ENCODE measurements around the gene PLXNA4. TPM values are rescaled to one million over a fixed set of nuclear protein-coding genes. Genes with fewer than 3 reads are reported as not detected.

PLXNA4 gene
- total and polyA plus RNA-seq, 2 experiments from 2014 or later, result 0.08 to 0.80 TPM

DNA sequence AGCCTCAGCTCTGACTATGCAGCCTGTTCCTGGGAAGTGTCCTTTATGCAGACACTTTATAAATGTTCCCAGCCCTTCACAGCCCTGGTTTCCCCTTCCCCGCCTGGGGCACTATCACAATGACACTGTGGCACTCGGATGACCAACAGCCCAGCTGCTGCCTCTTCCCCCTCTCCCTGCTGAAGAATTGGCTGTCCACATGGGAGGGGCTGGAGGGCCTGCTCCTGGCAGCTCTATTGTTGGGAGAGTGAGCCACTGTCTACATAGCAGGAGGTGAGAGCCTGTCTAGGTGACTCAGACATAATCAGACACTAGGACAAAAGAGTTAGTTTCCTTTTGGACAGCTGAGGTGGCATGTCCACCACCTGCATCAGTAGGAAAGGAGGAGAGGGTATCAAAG, 437.5 kb downstream of the PLXNA4 start:
- Histone ChIP-seq H2AFZ (no peak overlapping the region), H3F3A (replicated peaks; ENCODE audit: low read depth) (no peaks in the 10 kb centered on the region), H3K36me3 (ENCODE audit: insufficient read depth) (no peaks in the 10 kb centered on the region), H3K9me2 (ENCODE audit: insufficient read depth) (no peaks in the 10 kb centered on the region), H3K4me2 (no peak overlapping the region), H3K4me3 (no peak overlapping the region), H3K27ac (ENCODE audit: low read depth) (no peak overlapping the region), H3K27me3 (ENCODE audit: insufficient read depth) (no peaks in the 10 kb centered on the region), H3K79me2 (replicated peaks; ENCODE audit: insufficient read depth) (no peaks in the 10 kb centered on the region), H4K20me1 (replicated peaks; ENCODE audit: insufficient read depth) (no peaks in the 10 kb centered on the region), H3K4me1 (ENCODE audit: insufficient read depth) (peaks cover 13% of the 10 kb centered on the region)
- Mint-ChIP-seq H3K4me3 (no peak overlapping the region), H3K36me3 (ENCODE audit: low read depth) (no peaks in the 10 kb centered on the region), H3K4me1 (peaks cover 33% of the 10 kb centered on the region), H3K9me3 (no peaks in the 10 kb centered on the region), H3K27ac (no peak overlapping the region), H3K27me3 (ENCODE audit: insufficient read depth, low read depth, poor library complexity) (peaks cover 3% of the 10 kb centered on the region)
- TF ChIP-seq, protein P1, sequence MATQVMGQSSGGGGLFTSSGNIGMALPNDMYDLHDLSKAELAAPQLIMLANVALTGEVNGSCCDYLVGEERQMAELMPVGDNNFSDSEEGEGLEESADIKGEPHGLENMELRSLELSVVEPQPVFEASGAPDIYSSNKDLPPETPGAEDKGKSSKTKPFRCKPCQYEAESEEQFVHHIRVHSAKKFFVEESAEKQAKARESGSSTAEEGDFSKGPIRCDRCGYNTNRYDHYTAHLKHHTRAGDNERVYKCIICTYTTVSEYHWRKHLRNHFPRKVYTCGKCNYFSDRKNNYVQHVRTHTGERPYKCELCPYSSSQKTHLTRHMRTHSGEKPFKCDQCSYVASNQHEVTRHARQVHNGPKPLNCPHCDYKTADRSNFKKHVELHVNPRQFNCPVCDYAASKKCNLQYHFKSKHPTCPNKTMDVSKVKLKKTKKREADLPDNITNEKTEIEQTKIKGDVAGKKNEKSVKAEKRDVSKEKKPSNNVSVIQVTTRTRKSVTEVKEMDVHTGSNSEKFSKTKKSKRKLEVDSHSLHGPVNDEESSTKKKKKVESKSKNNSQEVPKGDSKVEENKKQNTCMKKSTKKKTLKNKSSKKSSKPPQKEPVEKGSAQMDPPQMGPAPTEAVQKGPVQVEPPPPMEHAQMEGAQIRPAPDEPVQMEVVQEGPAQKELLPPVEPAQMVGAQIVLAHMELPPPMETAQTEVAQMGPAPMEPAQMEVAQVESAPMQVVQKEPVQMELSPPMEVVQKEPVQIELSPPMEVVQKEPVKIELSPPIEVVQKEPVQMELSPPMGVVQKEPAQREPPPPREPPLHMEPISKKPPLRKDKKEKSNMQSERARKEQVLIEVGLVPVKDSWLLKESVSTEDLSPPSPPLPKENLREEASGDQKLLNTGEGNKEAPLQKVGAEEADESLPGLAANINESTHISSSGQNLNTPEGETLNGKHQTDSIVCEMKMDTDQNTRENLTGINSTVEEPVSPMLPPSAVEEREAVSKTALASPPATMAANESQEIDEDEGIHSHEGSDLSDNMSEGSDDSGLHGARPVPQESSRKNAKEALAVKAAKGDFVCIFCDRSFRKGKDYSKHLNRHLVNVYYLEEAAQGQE (IDR thresholded peaks at IDR 0.05; ENCODE audit: unreplicated experiment), result no peak
- TF ChIP-seq POLR2AphosphoS5 (IDR thresholded peaks at IDR 0.05; ENCODE audit: low read depth), result no peak
- no peak for TF ChIP-seq EZH2phosphoT487 (IDR thresholded peaks at IDR 0.05; ENCODE audit: unreplicated experiment)
- DNase-seq (ENCODE audit: low spot score) (no peak), ATAC-seq (no peak)

DNA sequence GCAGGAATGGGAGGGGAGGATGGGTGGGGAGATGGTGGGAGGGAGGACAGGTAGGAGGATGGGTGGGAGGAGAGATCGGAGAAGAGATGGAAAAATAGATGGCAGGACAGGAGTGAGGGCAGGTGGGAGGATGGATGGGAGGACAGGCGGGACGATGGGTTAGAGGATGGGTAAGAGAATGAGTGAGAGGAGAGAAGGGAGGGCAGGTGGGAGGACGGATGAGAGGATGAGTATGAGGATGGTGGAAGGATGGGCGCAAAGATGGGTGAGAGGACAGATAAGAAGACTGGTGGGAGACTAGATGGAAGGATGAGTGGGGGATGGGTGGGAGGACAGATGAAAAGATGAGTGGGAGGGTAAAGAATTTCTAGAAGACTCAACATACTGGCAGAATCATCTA, 438.6 kb downstream of the PLXNA4 start:
- H3K4me1 Mint-ChIP-seq, result peaks cover 25% of the 10 kb centered on the region
- no peaks in the 10 kb centered on the region for H3K36me3 Mint-ChIP-seq (ENCODE audit: low read depth)
- Histone ChIP-seq H3K4me3 (no peak overlapping the region), H3F3A (replicated peaks; ENCODE audit: low read depth) (no peaks in the 10 kb centered on the region), H3K27me3 (ENCODE audit: insufficient read depth) (no peaks in the 10 kb centered on the region), H3K4me1 (ENCODE audit: insufficient read depth) (peaks cover 11% of the 10 kb centered on the region), H2AFZ (no peak overlapping the region), H3K9me2 (ENCODE audit: insufficient read depth) (no peaks in the 10 kb centered on the region), H3K4me2 (no peak overlapping the region), H3K27ac (ENCODE audit: low read depth) (no peak overlapping the region), H4K20me1 (replicated peaks; ENCODE audit: insufficient read depth) (no peaks in the 10 kb centered on the region), H3K36me3 (ENCODE audit: insufficient read depth) (no peaks in the 10 kb centered on the region), H3K79me2 (replicated peaks; ENCODE audit: insufficient read depth) (no peaks in the 10 kb centered on the region)
- no peaks in the 10 kb centered on the region for H3K9me3 Mint-ChIP-seq
- H3K4me3 Mint-ChIP-seq, result no peak overlapping the region
- H3K27me3 Mint-ChIP-seq (ENCODE audit: insufficient read depth, low read depth, poor library complexity), result peaks cover 6% of the 10 kb centered on the region
- no peak overlapping the region for H3K27ac Mint-ChIP-seq
- ATAC-seq (no peak), DNase-seq (ENCODE audit: low spot score) (no peak)
- TF ChIP-seq POLR2AphosphoS5 (IDR thresholded peaks at IDR 0.05; ENCODE audit: low read depth) (no peak), CREB1 (CRISPR knock-in tag; IDR thresholded peaks at IDR 0.05; ENCODE audit: low read depth) (no peak)
- TF ChIP-seq, protein P2, sequence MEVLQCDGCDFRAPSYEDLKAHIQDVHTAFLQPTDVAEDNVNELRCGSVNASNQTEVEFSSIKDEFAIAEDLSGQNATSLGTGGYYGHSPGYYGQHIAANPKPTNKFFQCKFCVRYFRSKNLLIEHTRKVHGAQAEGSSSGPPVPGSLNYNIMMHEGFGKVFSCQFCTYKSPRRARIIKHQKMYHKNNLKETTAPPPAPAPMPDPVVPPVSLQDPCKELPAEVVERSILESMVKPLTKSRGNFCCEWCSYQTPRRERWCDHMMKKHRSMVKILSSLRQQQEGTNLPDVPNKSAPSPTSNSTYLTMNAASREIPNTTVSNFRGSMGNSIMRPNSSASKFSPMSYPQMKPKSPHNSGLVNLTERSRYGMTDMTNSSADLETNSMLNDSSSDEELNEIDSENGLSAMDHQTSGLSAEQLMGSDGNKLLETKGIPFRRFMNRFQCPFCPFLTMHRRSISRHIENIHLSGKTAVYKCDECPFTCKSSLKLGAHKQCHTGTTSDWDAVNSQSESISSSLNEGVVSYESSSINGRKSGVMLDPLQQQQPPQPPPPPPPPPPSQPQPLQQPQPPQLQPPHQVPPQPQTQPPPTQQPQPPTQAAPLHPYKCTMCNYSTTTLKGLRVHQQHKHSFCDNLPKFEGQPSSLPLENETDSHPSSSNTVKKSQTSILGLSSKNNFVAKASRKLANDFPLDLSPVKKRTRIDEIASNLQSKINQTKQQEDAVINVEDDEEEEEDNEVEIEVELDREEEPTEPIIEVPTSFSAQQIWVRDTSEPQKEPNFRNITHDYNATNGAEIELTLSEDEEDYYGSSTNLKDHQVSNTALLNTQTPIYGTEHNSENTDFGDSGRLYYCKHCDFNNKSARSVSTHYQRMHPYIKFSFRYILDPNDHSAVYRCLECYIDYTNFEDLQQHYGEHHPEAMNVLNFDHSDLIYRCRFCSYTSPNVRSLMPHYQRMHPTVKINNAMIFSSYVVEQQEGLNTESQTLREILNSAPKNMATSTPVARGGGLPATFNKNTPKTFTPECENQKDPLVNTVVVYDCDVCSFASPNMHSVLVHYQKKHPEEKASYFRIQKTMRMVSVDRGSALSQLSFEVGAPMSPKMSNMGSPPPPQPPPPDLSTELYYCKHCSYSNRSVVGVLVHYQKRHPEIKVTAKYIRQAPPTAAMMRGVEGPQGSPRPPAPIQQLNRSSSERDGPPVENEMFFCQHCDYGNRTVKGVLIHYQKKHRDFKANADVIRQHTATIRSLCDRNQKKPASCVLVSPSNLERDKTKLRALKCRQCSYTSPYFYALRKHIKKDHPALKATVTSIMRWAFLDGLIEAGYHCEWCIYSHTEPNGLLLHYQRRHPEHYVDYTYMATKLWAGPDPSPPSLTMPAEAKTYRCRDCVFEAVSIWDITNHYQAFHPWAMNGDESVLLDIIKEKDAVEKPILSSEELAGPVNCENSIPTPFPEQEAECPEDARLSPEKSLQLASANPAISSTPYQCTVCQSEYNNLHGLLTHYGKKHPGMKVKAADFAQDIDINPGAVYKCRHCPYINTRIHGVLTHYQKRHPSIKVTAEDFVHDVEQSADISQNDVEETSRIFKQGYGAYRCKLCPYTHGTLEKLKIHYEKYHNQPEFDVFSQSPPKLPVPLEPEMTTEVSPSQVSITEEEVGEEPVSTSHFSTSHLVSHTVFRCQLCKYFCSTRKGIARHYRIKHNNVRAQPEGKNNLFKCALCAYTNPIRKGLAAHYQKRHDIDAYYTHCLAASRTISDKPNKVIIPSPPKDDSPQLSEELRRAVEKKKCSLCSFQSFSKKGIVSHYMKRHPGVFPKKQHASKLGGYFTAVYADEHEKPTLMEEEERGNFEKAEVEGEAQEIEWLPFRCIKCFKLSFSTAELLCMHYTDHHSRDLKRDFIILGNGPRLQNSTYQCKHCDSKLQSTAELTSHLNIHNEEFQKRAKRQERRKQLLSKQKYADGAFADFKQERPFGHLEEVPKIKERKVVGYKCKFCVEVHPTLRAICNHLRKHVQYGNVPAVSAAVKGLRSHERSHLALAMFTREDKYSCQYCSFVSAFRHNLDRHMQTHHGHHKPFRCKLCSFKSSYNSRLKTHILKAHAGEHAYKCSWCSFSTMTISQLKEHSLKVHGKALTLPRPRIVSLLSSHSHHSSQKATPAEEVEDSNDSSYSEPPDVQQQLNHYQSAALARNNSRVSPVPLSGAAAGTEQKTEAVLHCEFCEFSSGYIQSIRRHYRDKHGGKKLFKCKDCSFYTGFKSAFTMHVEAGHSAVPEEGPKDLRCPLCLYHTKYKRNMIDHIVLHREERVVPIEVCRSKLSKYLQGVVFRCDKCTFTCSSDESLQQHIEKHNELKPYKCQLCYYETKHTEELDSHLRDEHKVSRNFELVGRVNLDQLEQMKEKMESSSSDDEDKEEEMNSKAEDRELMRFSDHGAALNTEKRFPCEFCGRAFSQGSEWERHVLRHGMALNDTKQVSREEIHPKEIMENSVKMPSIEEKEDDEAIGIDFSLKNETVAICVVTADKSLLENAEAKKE (CRISPR knock-in tag; IDR thresholded peaks at IDR 0.05), result no peak
- TF ChIP-seq, protein P3, sequence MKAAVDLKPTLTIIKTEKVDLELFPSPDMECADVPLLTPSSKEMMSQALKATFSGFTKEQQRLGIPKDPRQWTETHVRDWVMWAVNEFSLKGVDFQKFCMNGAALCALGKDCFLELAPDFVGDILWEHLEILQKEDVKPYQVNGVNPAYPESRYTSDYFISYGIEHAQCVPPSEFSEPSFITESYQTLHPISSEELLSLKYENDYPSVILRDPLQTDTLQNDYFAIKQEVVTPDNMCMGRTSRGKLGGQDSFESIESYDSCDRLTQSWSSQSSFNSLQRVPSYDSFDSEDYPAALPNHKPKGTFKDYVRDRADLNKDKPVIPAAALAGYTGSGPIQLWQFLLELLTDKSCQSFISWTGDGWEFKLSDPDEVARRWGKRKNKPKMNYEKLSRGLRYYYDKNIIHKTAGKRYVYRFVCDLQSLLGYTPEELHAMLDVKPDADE (IDR thresholded peaks at IDR 0.05), result no peak

All from GM23338 (cell line).